PC-3 (cell line): ENCODE data around the gene IRF8. TPM values are rescaled to one million over a fixed set of nuclear protein-coding genes. Genes with fewer than 3 reads are reported as not detected.

Experiments
- ATAC-seq: fragments of 200-7000 bp; cut with Tn5 transposase; 2 replicates; pipeline ENCODE4 v1.9.1; 2020; ENCODE audit warnings: mild to moderate bottlenecking, moderate library complexity
- BruUV-seq: library from RNA; stranded (reverse); fragments of 400-500 nt; replicated peaks from 2 replicates; lab custom pipeline; 2021; lab: Mats Ljungman, UMichigan
- CTCF ChIA-PET: fragments of 300-600 bp; sonication (Branson Sonifier 250); formaldehyde crosslinking; loops from one replicate; lab custom pipeline; 2022; ENCODE audit warnings: antibody characterized with exemption; lab: Charles Lee
- POLR2A ChIA-PET: fragments of 300-600 bp; sonication (Branson Sonifier 250); formaldehyde crosslinking; loops from one replicate; lab custom pipeline; 2022; ENCODE audit warnings: antibody characterized with exemption; ENCODE audit not compliant: unreplicated experiment; lab: Charles Lee
- DNase-seq: peaks from one replicate; pipeline ENCODE4 v3.0.0-alpha.2; 2015
- H2AFZ ChIP-seq: fragments of 300-600 bp; sonication (generic); 2 replicates; pipeline ENCODE4 v1.6.0; 2016; ENCODE audit warnings: antibody characterized with exemption, low read length
- H3F3A ChIP-seq: fragments of 300-600 bp; sonication (generic); one replicate; pipeline ENCODE4 v1.6.0; 2017; ENCODE audit warnings: antibody characterized with exemption, low read length, control low read depth, mild to moderate bottlenecking; ENCODE audit not compliant: unreplicated experiment
- H3K27ac ChIP-seq: fragments of 300-600 bp; sonication (generic); 2 replicates; pipeline ENCODE4 v1.5.1; 2016; ENCODE audit warnings: mild to moderate bottlenecking, low read length
- H3K27me3 ChIP-seq: fragments of 300-600 bp; sonication (generic); 2 replicates; pipeline ENCODE4 v1.6.1; 2016; ENCODE audit warnings: low read length, mixed read lengths
- H3K36me3 ChIP-seq: fragments of 300-600 bp; sonication (generic); 2 replicates; pipeline ENCODE4 v1.6.1; 2016; ENCODE audit warnings: low read depth, mixed run types, low read length, mixed read lengths
- H3K4me1 ChIP-seq: fragments of 300-600 bp; sonication (generic); 2 replicates; pipeline ENCODE4 v1.5.1; 2016; ENCODE audit warnings: low read length; ENCODE audit not compliant: insufficient read depth
- H3K4me2 ChIP-seq: fragments of 300-600 bp; sonication (generic); 2 replicates; pipeline ENCODE4 v1.6.0; 2016; ENCODE audit warnings: low read length
- H3K4me3 ChIP-seq: fragments of 300-600 bp; sonication (generic); 2 replicates; pipeline ENCODE4 v1.5.1; 2016; ENCODE audit warnings: mild to moderate bottlenecking, low read length, mixed read lengths
- H3K79me2 ChIP-seq: fragments of 300-600 bp; sonication (generic); 2 replicates; pipeline ENCODE4 v1.6.1; 2017; ENCODE audit warnings: low read length, mixed read lengths
- H3K9ac ChIP-seq: fragments of 300-600 bp; sonication (generic); 2 replicates; pipeline ENCODE4 v1.6.0; 2016; ENCODE audit warnings: mild to moderate bottlenecking, low read length
- H3K9me2 ChIP-seq: fragments of 300-600 bp; sonication (generic); replicated peaks from 2 replicates; pipeline ENCODE4 v1.6.1; 2016; ENCODE audit warnings: mixed run types, low read length, mixed read lengths
- H3K9me3 ChIP-seq: fragments of 300-600 bp; sonication (generic); 2 replicates; pipeline ENCODE4 v1.6.1; 2016; ENCODE audit warnings: low read length, mixed read lengths
- H4K20me1 ChIP-seq: fragments of 300-600 bp; sonication (generic); 2 replicates; pipeline ENCODE4 v1.6.1; 2016; ENCODE audit warnings: low read length, mixed read lengths
- CTCF ChIP-seq: fragments of 300-600 bp; sonication (generic); conservative IDR thresholded peaks from 2 replicates; pipeline ENCODE4 v1.5.1; 2017; ENCODE audit warnings: antibody characterized with exemption, low read depth, mild to moderate bottlenecking, low read length
- EZH2 ChIP-seq: fragments of 300-600 bp; sonication (generic); IDR thresholded peaks from one replicate; pipeline ENCODE4 v1.6.1; 2017; ENCODE audit warnings: antibody characterized with exemption, mild to moderate bottlenecking, low read length; ENCODE audit not compliant: unreplicated experiment
- EZH2phosphoT487 ChIP-seq: fragments of 300-600 bp; sonication (generic); IDR thresholded peaks from 2 replicates; pipeline ENCODE4 v1.6.1; 2018; ENCODE audit warnings: mild to moderate bottlenecking, antibody characterized with exemption, low read length, borderline replicate concordance
- intact Hi-C: fragments of 100-400 bp; cut with micrococcal nuclease; formaldehyde crosslinking; loops from 2 replicates; pipeline ENCODE4 v1.9.0; 2023
- total RNA-seq: library from RNA; depleted of rRNA; stranded (reverse); fragments of >200 nt; gene quantifications from 2 replicates; pipeline ENCODE4 v1.2.3, GENCODE V29; 2014

IRF8 gene
- total RNA-seq, 1 experiment from 2014 or later = not detected

DNA sequence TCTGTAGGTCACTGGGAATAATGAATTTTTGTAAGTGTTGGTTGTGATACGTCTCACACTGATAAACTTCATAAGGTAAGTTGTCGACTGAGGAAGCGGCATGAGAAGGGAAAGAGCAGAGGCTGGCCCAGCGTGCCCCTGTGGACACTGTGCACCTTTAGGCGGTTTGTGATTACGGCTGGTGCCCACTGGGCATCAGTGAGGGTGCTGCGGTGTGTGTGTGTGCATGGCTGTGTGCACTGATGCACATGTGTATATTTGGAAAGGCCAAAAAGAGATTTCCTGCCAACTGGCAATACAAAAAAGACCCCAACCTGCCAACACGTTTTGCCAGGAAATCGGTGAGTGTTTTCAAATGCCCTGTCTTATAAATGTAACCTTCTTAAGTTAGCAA is 11.9 kb downstream of the IRF8 start:
- BruUV-seq = no TSS peak
- no peaks in the 10 kb centered on the region for H3K9me2 ChIP-seq
- no peak overlapping the region for H3K4me2 ChIP-seq
- no peaks in the 10 kb centered on the region for H3F3A ChIP-seq
- ChIA-PET POLR2A (no interaction called here), CTCF (no interaction called here)
- no peak overlapping the region for H2AFZ ChIP-seq
- H4K20me1 ChIP-seq = no peaks in the 10 kb centered on the region
- H3K4me1 ChIP-seq = no peaks in the 10 kb centered on the region
- no peaks in the 10 kb centered on the region for H3K79me2 ChIP-seq
- TF ChIP-seq EZH2 (no peak), EZH2phosphoT487 (no peak), CTCF (no peak)
- no peak overlapping the region for H3K27ac ChIP-seq
- DNase-seq = no peak
- no peaks in the 10 kb centered on the region for H3K9me3 ChIP-seq
- H3K27me3 ChIP-seq = peaks cover 46% of the 10 kb centered on the region
- H3K4me3 ChIP-seq = no peak overlapping the region
- no peak overlapping the region for H3K9ac ChIP-seq
- intact Hi-C loops = no loop called here
- ATAC-seq = no peak
- no peaks in the 10 kb centered on the region for H3K36me3 ChIP-seq

DNA sequence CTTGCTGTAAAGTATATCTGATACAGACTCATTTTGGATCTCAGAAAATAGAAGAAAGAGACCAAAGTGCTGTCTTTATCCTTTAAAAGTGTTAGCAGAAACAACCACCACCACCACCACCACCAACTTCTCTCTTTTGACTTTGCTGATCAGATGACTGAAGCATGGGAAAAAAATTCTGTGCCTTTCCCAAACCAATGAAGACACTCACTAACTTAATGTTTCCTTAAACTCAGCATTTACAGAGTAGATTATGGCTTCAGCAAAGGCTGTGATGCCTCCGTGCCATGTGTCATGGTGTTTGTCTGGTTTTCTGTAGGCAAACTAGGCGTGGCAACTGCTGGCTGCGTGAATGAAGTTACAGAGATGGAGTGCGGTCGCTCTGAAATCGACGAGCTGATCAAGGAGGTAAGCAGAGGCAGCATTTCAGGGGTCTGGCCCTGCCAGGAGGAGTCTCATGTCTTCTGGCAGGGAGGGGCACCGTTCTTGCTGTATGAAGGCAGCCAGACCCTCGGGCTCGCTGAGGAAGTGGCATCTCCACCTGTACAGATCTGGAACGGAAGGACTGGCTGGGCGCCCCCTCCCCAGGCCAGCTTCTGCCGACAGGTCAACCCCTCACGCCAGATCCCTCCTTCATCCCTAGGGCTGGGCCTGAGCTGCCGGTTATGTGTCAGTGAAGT is 12.4 kb downstream of the IRF8 start:
- DNase-seq (no peak), ATAC-seq (no peak)
- H3K4me1 ChIP-seq = peaks cover under 1% of the 10 kb centered on the region; the same call in 1 of the 2 replicates
- H3K79me2 ChIP-seq = no peaks in the 10 kb centered on the region
- intact Hi-C loops = no loop called here
- no peak overlapping the region for H3K27ac ChIP-seq
- ChIA-PET CTCF (no interaction called here), POLR2A (no interaction called here)
- H3K9me3 ChIP-seq = no peaks in the 10 kb centered on the region
- no peaks in the 10 kb centered on the region for H3F3A ChIP-seq
- no peaks in the 10 kb centered on the region for H3K9me2 ChIP-seq
- H2AFZ ChIP-seq = no peak overlapping the region
- no peaks in the 10 kb centered on the region for H4K20me1 ChIP-seq
- H3K36me3 ChIP-seq = no peaks in the 10 kb centered on the region
- H3K27me3 ChIP-seq = peaks cover 41% of the 10 kb centered on the region
- H3K4me2 ChIP-seq = no peak overlapping the region
- no peak overlapping the region for H3K4me3 ChIP-seq
- BruUV-seq = no TSS peak
- H3K9ac ChIP-seq = no peak overlapping the region
- TF ChIP-seq EZH2 (no peak), EZH2phosphoT487 (no peak), CTCF (no peak)

- Histone ChIP-seq H3K9me2 (no peaks in the 10 kb centered on the region), H3K4me3 (no peak overlapping the region), H3K36me3 (no peaks in the 10 kb centered on the region), H3K4me1 (peaks cover 4% of the 10 kb centered on the region; the same call in 1 of the 2 replicates), H3K79me2 (no peaks in the 10 kb centered on the region), H3K9ac (no peak overlapping the region), H3K9me3 (no peaks in the 10 kb centered on the region), H3K27me3 (peaks cover 41% of the 10 kb centered on the region), H2AFZ (no peak overlapping the region), H3K27ac (no peak overlapping the region), H3K4me2 (no peak overlapping the region), H4K20me1 (no peaks in the 10 kb centered on the region), H3F3A (no peaks in the 10 kb centered on the region)
- ChIA-PET POLR2A (no interaction called here), CTCF (no interaction called here)
- no peak for TF ChIP-seq CTCF
- TF ChIP-seq EZH2 = no peak
- no peak for TF ChIP-seq EZH2phosphoT487
- intact Hi-C loops = no loop called here
- ATAC-seq (no peak), DNase-seq (no peak)
- BruUV-seq = no TSS peak
These were observed 13.4 kb downstream of the IRF8 start for GRCh38 chr16:85912211-85912974.
